Kidney epithelial cell (primary cell): ENCODE data around the gene ST3GAL5. TPM values are rescaled to one million over a fixed set of nuclear protein-coding genes. Genes with fewer than 3 reads are reported as not detected.

Source experiments
- DNase-seq: peaks from one replicate; pipeline ENCODE4 v3.0.0-alpha.2; 2010; ENCODE audit warnings: low read depth
- H3K27me3 ChIP-seq: 2 replicates; pipeline ENCODE4 v1.6.0; 2011; ENCODE audit warnings: low read length; ENCODE audit not compliant: control insufficient read depth, insufficient read depth
- H3K36me3 ChIP-seq: 2 replicates; pipeline ENCODE4 v1.5.1; 2011; ENCODE audit warnings: low read length; ENCODE audit not compliant: control insufficient read depth, insufficient read depth
- H3K4me3 ChIP-seq: 2 replicates; pipeline ENCODE4 v1.5.1; 2011; ENCODE audit warnings: low read depth, mild to moderate bottlenecking, control low read depth, low read length
- total RNA-seq: library from RNA; depleted of rRNA; stranded (reverse); fragments of >200 nt; gene quantifications from 2 replicates; pipeline ENCODE4 v1.2.3, GENCODE V29; 2015
- TF ChIP-seq, protein P1 (sequence below): IDR thresholded peaks from 2 replicates; pipeline ENCODE4 v1.5.1; 2011; ENCODE audit warnings: mild to moderate bottlenecking, moderate library complexity, low read length, control low read depth, inconsistent platforms; ENCODE audit not compliant: insufficient read depth, poor library complexity, severe bottlenecking

The ST3GAL5 gene
- total RNA-seq, 1 donor from 2014 or later = 3.0 TPM

DNA sequence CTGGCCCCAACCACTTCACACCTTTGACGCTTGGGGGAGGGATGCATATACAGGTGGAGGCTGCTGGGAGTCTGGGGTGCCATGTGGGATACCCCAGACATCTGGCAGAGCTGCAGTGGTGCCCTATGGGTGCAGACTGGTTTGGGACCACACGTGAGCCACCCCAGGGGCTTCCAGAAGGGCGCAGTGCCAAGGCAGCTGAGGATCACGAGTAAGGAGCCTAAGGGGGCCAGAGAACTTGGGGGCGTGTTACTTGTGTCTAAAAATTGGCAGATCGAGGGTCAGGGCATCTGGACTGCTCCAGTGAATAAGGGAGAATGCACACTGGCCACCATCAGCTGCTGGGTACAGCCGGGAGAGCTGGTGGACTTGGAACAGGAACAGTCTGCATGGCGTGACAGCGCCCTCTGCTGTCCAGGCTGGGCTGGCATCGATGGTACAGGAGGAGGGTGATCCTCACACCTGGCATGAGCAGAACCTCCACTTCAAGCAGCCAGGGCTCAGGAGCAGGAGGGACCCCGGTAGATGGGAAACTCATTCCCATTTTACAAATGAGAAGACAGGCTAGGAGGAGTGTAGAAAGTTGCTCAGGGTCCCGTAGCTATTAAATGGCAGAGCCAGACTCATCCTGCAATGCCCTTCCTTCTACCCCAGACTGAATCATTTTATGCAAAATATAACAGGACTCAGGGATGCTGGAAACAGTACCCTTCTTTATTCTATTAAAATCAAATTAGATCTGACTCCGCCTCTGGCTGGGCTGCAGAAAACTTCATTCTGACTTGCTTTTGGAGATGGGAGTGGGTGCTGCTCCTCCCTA is 74.6 kb downstream of the ST3GAL5 start:
- Histone ChIP-seq H3K36me3 (no peaks in the 10 kb centered on the region), H3K27me3 (peaks cover 9% of the 10 kb centered on the region), H3K4me3 (no peak overlapping the region)
- DNase-seq = peak; percentile 39
- TF ChIP-seq, protein P1, sequence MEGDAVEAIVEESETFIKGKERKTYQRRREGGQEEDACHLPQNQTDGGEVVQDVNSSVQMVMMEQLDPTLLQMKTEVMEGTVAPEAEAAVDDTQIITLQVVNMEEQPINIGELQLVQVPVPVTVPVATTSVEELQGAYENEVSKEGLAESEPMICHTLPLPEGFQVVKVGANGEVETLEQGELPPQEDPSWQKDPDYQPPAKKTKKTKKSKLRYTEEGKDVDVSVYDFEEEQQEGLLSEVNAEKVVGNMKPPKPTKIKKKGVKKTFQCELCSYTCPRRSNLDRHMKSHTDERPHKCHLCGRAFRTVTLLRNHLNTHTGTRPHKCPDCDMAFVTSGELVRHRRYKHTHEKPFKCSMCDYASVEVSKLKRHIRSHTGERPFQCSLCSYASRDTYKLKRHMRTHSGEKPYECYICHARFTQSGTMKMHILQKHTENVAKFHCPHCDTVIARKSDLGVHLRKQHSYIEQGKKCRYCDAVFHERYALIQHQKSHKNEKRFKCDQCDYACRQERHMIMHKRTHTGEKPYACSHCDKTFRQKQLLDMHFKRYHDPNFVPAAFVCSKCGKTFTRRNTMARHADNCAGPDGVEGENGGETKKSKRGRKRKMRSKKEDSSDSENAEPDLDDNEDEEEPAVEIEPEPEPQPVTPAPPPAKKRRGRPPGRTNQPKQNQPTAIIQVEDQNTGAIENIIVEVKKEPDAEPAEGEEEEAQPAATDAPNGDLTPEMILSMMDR = peak; percentile 98

DNA sequence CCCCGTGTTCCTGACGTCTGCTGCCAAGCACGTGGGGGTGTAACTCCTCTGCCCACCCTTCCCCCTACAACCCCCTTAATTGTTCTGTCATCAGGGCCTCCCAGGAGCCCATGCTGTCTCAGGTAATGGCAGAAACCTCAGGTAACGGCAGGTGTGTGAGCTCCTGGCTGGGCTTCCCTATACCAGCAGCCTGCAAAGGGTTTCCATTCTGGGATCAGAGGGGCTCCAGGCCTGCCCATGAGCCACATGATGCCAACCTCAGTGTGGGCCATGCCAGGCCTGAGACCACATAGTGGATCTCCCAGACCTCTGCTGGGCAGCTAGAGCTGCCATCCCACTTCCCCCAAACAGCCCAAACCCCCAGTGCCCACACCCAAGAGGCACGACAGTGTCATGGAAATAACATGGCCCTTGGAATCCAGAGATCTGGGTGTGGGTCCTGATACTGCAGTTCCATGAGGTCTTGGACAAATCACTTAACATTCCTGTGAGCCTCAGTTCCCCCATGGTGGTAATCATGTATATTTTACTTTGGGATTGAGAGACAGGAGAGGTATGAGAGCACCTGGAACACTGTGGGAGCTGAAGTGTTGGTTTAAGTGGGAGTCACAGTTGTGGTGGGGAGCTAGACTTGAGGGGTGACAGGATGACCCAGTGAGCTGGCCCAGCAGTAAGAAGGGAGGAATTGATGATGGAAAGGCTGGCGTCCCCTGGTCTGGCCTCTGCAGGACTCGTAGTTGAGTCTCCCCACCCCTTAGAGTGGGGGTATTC is 75.4 kb downstream of the ST3GAL5 start:
- no peaks in the 10 kb centered on the region for H3K36me3 ChIP-seq
- no peak overlapping the region for H3K4me3 ChIP-seq
- H3K27me3 ChIP-seq = peaks cover 8% of the 10 kb centered on the region
- TF ChIP-seq, protein P1 = no peak
- DNase-seq = no peak

DNA sequence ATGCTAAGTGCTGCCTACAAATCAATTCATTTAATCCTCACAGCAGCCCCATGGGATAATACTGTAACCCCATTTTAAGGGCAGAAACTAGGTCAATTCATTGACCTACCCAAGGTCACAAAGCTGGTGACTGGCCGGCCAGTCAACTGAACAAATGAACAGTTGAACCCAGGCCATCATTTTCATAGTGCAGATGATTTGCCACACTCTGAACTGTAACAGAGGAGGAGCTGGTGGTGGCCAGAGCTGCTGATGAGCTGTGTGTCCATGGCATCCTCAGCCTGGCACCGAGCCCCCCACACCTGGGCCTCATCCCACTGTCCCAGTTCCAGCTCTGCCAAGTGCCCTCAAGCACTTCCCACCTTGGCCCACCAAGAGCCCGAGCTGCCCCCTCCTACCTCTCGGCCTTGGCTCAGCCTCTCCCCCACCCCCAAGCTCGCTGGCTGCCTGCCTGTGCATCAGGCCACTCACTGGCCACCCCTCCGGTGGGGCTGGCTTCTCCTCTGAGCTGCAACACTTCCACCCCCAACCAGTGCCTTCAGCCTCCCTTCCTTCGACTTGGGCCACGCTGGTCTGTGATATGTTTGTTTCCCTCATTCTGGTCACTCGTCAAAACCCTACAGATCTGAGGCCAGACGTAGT is 76.6 kb downstream of the ST3GAL5 start:
- Histone ChIP-seq H3K27me3 (peaks cover 3% of the 10 kb centered on the region), H3K4me3 (no peak overlapping the region), H3K36me3 (no peaks in the 10 kb centered on the region)
- DNase-seq = no peak
- TF ChIP-seq, protein P1 = no peak

DNA sequence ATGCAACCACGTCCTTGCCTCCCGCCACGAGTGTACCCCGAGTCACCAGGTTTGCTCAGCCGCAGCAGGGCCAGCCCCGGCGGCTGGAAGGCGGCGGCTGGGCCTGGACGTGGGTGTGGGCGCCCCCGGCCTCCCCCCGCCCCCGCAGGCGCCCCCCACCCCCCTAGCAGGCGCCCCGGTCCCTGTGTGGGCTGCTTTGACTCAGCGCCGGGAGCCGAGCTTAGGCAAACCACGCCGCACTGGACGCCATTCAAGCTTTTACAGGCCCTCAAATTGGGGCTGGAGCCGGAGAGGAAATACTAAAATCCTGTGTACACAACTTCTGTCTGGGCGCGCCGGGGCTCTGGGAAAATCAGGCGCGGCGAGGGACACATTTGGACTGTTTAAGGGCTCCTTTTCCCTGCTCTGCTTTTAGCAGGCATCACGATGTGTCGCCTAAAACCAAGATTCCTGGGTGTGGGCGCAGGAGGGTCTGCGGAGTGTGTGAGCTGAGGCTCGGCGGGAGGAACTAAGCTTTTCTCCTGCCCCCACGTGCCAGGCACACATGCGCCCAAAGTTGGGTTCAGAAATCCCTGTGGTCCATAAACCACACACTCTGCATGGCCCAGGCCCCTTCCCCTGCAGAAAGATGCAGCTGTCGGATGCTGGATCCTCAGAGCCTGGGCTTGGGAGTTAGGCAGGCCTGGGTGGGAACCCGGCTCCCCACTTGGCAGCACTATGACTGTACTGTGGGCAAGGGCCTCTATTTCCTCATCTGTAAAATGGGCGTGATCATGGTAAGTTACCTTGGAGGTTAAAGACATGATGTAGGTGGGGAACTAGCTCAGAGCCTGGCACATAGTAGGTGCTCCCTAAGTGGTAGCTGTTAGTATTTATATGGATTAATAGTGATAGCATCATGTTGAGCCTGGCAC is 77.4 kb downstream of the ST3GAL5 start:
- H3K27me3 ChIP-seq = peaks cover 3% of the 10 kb centered on the region
- TF ChIP-seq, protein P1 = no peak
- DNase-seq = no peak
- no peaks in the 10 kb centered on the region for H3K36me3 ChIP-seq
- H3K4me3 ChIP-seq = no peak overlapping the region
